ENCODE data around the gene SLC16A10.

DNA sequence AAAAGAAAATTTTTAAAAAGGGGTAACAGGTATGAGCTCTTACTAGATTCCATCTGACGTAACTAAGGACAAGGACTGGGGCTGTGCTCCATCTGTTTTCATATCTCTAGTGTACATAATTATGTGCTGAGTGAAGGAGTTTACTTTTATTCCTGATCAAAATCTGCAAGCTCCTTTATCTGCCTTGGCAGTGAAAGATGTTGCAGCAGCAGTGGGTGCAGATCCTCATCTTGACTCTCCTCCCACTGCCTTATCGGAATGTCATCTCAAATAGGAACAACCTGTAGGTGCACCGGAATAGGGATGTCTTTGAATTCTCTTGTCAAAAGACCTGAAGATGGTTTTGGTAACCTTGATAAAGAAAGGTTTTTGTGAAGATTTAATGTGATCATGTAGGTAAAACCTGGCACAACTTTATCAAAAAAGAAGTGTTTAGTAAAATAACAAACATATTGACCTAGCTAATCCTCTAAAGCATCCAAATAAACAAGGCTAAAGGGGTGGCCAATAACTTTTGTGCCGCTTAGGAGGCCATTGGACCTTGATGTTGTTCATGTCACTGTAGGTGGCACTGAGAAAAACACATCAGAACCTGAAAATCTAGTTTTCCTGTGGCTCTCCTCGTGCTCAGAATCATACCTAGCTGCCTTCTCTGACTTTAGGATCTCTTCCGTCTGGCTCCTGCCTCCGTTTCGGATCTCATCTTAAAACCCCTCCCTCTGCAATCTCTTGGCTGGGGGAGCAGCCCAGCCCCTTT, 19.0 kb upstream of the SLC16A10 start:
- TF ChIP-seq, protein P1, sequence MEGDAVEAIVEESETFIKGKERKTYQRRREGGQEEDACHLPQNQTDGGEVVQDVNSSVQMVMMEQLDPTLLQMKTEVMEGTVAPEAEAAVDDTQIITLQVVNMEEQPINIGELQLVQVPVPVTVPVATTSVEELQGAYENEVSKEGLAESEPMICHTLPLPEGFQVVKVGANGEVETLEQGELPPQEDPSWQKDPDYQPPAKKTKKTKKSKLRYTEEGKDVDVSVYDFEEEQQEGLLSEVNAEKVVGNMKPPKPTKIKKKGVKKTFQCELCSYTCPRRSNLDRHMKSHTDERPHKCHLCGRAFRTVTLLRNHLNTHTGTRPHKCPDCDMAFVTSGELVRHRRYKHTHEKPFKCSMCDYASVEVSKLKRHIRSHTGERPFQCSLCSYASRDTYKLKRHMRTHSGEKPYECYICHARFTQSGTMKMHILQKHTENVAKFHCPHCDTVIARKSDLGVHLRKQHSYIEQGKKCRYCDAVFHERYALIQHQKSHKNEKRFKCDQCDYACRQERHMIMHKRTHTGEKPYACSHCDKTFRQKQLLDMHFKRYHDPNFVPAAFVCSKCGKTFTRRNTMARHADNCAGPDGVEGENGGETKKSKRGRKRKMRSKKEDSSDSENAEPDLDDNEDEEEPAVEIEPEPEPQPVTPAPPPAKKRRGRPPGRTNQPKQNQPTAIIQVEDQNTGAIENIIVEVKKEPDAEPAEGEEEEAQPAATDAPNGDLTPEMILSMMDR (IDR thresholded peaks at IDR 0.05) = no peak
- no peak for TF ChIP-seq POLR2A (IDR thresholded peaks at IDR 0.05)

Data from breast epithelium (tissue), 3 donors.